ENCODE results near the gene EPS15.

- TF ChIP-seq CTCF (IDR thresholded peaks at IDR 0.05; ENCODE audit: poor library complexity), result no peak
- no peak for TF ChIP-seq EZH2phosphoT487 (IDR thresholded peaks at IDR 0.05; ENCODE audit: low read depth, severe bottlenecking, unreplicated experiment)
These were observed 108.3 kb downstream of the EPS15 start for GRCh38 chr1:51410568-51411460.

Data from hepatocyte (in vitro differentiated cells).